Neural crest cell (in vitro differentiated cells): ENCODE results near the gene DNAJB6. TPM values are rescaled to one million over a fixed set of nuclear protein-coding genes. Genes with fewer than 3 reads are reported as not detected.
"Not testable (repeated sequence)": the region's sequence is repeated elsewhere in the genome, so short reads cannot be mapped to it uniquely, and the experiment has no call there.

Experiments
- DNase-seq: peaks from one replicate; pipeline ENCODE4 v3.0.0; 2021; ENCODE audit warnings: low read depth, mixed read lengths, low spot score
- H3K27ac Mint-ChIP-seq: one replicate; pipeline ENCODE4 v1.8.0; 2021; ENCODE audit warnings: mild to moderate bottlenecking, mixed read lengths; ENCODE audit not compliant: unreplicated experiment
- H3K27me3 Mint-ChIP-seq: 2 replicates; pipeline ENCODE4 v1.8.0; 2021; ENCODE audit warnings: low read depth, mild to moderate bottlenecking, mixed read lengths
- H3K36me3 Mint-ChIP-seq: 2 replicates; pipeline ENCODE4 v1.8.0; 2021; ENCODE audit warnings: low read depth, mild to moderate bottlenecking, mixed read lengths
- H3K4me1 Mint-ChIP-seq: 2 replicates; pipeline ENCODE4 v1.8.0; 2021; ENCODE audit warnings: mixed read lengths
- H3K4me3 Mint-ChIP-seq: one replicate; pipeline ENCODE4 v1.8.0; 2021; ENCODE audit warnings: mild to moderate bottlenecking, mixed read lengths
- H3K9me3 Mint-ChIP-seq: 2 replicates; pipeline ENCODE4 v1.8.0; 2021; ENCODE audit warnings: mixed read lengths
- total RNA-seq: library from RNA; stranded (reverse); gene quantifications from 2 replicates; pipeline ENCODE4 v1.2.1, GENCODE V29; 2021
- TF ChIP-seq, protein P1 (sequence below): fragments of 200-600 bp; sonication (generic); conservative IDR thresholded peaks from 2 replicates; pipeline ENCODE4 v1.5.0; 2021; ENCODE audit warnings: antibody characterized with exemption, mild to moderate bottlenecking

Gene DNAJB6
- total RNA-seq, 1 donor from 2014 or later, result 102 TPM

DNA sequence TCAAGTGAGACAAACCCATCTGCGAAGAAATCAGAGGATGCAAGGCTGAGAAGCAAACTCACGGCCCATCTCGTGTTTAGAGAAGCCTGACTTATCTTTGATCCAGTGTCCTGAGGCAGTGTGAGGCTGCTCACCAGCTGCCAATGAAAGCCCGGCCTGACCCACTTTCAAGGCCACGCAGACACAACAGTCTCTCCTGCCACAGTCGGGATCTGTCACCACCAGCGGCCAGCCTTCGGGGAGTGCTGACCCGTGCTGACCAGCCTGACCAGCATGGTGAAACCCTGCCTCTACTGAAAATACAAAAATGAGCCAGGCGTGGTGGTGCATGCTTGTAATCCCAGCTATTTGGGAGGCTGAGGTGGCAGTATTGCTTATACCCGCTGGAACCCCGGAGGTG, 7.4 kb upstream of the DNAJB6 start:
- Mint-ChIP-seq H3K27ac (no peak overlapping the region), H3K4me3 (no peak overlapping the region), H3K9me3 (no peaks in the 10 kb centered on the region), H3K4me1 (no peaks in the 10 kb centered on the region), H3K27me3 (peaks cover 9% of the 10 kb centered on the region), H3K36me3 (no peaks in the 10 kb centered on the region)
- no peak for DNase-seq
- TF ChIP-seq, protein P1, sequence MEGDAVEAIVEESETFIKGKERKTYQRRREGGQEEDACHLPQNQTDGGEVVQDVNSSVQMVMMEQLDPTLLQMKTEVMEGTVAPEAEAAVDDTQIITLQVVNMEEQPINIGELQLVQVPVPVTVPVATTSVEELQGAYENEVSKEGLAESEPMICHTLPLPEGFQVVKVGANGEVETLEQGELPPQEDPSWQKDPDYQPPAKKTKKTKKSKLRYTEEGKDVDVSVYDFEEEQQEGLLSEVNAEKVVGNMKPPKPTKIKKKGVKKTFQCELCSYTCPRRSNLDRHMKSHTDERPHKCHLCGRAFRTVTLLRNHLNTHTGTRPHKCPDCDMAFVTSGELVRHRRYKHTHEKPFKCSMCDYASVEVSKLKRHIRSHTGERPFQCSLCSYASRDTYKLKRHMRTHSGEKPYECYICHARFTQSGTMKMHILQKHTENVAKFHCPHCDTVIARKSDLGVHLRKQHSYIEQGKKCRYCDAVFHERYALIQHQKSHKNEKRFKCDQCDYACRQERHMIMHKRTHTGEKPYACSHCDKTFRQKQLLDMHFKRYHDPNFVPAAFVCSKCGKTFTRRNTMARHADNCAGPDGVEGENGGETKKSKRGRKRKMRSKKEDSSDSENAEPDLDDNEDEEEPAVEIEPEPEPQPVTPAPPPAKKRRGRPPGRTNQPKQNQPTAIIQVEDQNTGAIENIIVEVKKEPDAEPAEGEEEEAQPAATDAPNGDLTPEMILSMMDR, result no peak

DNA sequence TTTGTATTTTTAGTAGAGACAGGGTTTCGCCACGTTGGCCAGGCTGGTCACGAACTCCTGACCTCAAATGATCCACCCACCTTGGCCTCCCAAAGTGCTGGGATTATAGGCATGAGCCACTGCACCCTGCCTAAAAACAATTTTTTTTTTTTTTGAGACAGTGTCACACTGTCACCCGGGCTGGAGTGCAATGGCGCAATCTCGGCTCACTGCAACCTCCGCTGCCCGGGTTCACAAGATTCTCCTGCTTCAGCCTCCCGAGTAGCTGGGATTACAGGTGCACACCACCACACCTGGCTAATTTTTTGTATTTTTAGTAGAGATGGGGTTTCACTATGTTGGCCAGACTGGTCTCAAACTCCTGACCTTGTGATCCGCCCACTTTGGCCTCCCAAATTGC, 6.2 kb upstream of the DNAJB6 start:
- peaks cover 16% of the 10 kb centered on the region for H3K27me3 Mint-ChIP-seq
- not testable (repeated sequence) for DNase-seq, H3K36me3 Mint-ChIP-seq, H3K4me3 Mint-ChIP-seq, H3K4me1 Mint-ChIP-seq, H3K9me3 Mint-ChIP-seq, H3K27ac Mint-ChIP-seq

DNA sequence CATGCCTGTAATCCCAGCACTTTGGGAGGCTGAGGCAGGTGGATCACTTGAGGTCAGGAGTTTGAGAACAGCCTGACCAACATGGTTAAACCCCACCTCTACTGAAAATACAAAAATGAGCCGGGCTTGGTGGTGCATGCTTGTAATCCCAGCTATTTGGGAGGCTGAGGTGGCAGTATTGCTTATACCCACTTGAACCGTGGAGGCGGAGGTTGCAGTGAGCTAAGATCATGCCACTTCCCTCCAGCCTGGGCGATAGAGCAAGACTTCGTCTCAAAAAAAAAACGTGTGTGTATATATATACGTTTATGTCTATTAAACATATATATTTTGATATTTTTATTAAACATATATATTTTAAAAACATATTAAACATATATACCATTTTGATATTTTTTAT, 5.8 kb upstream of the DNAJB6 start:
- H3K27ac Mint-ChIP-seq, H3K4me1 Mint-ChIP-seq, H3K9me3 Mint-ChIP-seq, H3K36me3 Mint-ChIP-seq, DNase-seq, H3K4me3 Mint-ChIP-seq: not testable (repeated sequence)
- peaks cover 16% of the 10 kb centered on the region for H3K27me3 Mint-ChIP-seq

DNA sequence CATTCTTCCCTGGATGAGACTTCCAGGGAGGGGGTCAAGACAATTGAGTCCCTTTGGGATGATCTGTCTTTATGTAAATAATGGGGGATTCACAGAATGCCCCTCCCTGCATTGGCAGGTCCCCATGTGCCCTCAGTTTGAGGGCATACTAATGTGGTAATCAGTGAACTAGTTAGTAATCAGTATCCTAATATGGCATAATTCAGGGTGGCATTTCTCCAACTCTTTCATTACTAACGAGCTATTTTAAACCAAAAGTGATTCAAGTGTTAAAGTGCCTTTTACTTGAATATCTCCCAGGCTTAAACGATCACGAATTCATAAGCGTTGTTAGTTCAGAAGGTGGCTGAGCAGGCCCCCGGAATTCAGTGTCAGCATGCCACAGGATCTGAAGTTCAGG, 1.6 kb upstream of the DNAJB6 start:
- TF ChIP-seq, protein P1, result no peak
- Mint-ChIP-seq H3K27ac (no peak overlapping the region), H3K36me3 (peaks cover 2% of the 10 kb centered on the region), H3K4me3 (peak overlapping the region; percentile 94), H3K27me3 (peaks cover 19% of the 10 kb centered on the region), H3K9me3 (no peaks in the 10 kb centered on the region), H3K4me1 (peaks cover 21% of the 10 kb centered on the region)
- no peak for DNase-seq

DNA sequence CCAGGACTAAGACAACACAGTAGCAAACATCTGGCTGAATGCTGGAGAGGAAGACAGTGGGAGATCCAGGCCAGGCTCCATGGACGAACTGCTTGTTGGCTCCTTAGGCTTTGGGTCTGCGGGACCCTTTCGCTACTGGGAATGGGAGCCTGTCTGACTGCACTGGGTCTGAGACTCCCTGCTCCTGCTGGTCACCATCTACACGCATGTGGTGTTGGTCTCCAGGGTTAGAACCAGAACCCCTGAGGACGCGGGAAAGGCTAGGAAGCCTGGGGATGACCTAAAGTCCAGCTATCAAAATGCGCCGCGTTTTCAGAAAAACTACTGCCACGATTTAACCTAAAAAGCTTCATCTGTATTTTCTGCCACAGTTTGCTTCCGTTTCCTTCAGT, 817 bp upstream of the DNAJB6 start:
- TF ChIP-seq, protein P1, result no peak
- no peak for DNase-seq
- Mint-ChIP-seq H3K4me1 (peaks cover 22% of the 10 kb centered on the region), H3K27ac (peak overlapping the region; percentile 98), H3K36me3 (peaks cover 2% of the 10 kb centered on the region), H3K4me3 (peak overlapping the region; percentile 94), H3K27me3 (peaks cover 19% of the 10 kb centered on the region), H3K9me3 (no peaks in the 10 kb centered on the region)

DNA sequence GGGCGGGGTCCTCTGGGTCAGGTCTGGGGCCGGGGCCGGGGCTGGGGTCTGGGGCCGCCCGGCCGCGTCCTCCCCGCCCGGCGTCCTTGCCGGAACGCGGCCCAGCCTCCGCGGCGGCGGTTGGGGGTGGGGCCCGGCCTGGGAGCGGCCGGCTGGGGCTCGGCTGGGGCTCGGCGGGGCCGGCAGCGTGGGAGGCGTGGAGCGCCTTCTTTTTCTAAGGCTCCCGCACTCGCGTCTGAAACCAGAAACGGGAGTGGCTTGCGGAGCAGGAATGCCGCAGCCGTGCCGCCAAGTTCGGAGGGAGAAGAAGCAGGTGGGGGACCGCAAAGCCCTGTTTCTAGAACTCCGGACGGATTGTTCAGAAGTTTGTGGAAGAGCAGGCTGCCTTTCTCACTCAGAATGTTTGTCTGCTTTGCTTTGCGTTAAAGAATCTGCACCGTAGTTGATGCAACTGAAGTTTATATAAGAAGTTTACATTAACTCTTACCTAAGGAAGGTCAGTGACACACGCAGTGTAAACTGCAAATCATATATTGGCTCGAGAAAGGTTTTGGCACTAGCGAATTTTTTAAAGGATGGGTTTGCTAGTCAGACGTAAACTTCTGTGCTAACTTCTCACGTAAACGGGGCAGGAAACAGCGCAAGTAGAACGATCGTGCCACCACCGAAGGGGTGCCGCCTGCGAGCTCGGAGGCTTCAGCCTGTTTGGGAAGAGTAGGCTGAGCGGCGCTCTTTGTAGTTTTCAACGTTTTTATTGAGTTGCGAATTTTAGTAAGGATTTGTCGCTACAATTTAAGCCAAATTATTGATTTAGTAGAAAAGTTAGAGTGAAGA, 729 bp downstream of the DNAJB6 start:
- H3K4me1 Mint-ChIP-seq, result peaks cover 22% of the 10 kb centered on the region

More for the DNA sequence above, 729 bp downstream of the DNAJB6 start:
- Mint-ChIP-seq H3K9me3 (no peaks in the 10 kb centered on the region), H3K27me3 (peaks cover 19% of the 10 kb centered on the region), H3K27ac (peak overlapping the region; percentile 37), H3K4me3 (peak overlapping the region; percentile 90), H3K36me3 (peaks cover 2% of the 10 kb centered on the region)
- TF ChIP-seq, protein P1, result no peak
- peak; percentile 45 for DNase-seq
